Uterus (tissue), 4 donors: ENCODE results near the gene IGFBP3. TPM values are rescaled to one million over a fixed set of nuclear protein-coding genes. Genes with fewer than 3 reads are reported as not detected.

Experiments used
- DNase-seq, 2 donors: peaks; one replicate each; pipeline ENCODE4 v3.0.0-alpha.2; 2019 to 2020
- H3K27ac ChIP-seq, 2 donors: fragments of 200-600 bp; sonication (generic); 1 replicate in 1 of 2; 2 replicates in 1 of 2; pipeline ENCODE4 v1.5.1; 2016 to 2018
- H3K27me3 ChIP-seq, 2 donors: fragments of 200-600 bp; sonication (generic); one replicate each; pipeline ENCODE4 v1.5.1; 2018 to 2019; ENCODE audit warnings: control low read depth in 1 of 2
- H3K36me3 ChIP-seq, 2 donors: fragments of 200-600 bp; sonication (generic); one replicate each; pipeline ENCODE4 v1.5.1; 2019; ENCODE audit warnings: control low read depth in 1 of 2
- H3K4me1 ChIP-seq, 2 donors: fragments of 200-600 bp; sonication (generic); one replicate each; pipeline ENCODE4 v1.5.1; 2018 to 2019; ENCODE audit warnings: control low read depth in 1 of 2
- H3K4me3 ChIP-seq, 2 donors: fragments of 200-600 bp; sonication (generic); 1 replicate in 1 of 2; 2 replicates in 1 of 2; pipeline ENCODE4 v1.5.1; 2018 to 2019; ENCODE audit warnings: mild to moderate bottlenecking in 1 of 2
- H3K9me3 ChIP-seq, 2 donors: fragments of 200-600 bp; sonication (generic); one replicate each; pipeline ENCODE4 v1.5.1; 2019; ENCODE audit warnings: control low read depth in 1 of 2
- POLR2A ChIP-seq, 2 donors: fragments of 450-650 bp; IDR thresholded peaks; one replicate each; pipeline ENCODE4 v1.6.1; 2016; ENCODE audit warnings: antibody characterized with exemption in 2 of 2, mild to moderate bottlenecking in 1 of 2, moderate library complexity in 1 of 2
- intact Hi-C: fragments of 100-400 bp; cut with DNase I; formaldehyde crosslinking; loops from one replicate; pipeline ENCODE4 v1.15.1; 2023; ENCODE audit warnings: low total_unique reads
- total RNA-seq, 4 donors: library from RNA; depleted of rRNA in 3 of 4; stranded (reverse); fragments of >200 nt in 3 of 4; gene quantifications; one replicate each; pipeline versions ENCODE4 v1.1.0 to v1.2.4, GENCODE V29; 2014 to 2023
- TF ChIP-seq, protein P1 (sequence below), 4 experiments: fragments of 200-600 bp in 2 of 4; fragments of 450-650 bp in 2 of 4; sonication (generic) in 2 of 4; IDR thresholded peaks; one replicate each; pipeline ENCODE4 v1.5.1; 2016 to 2019; ENCODE audit warnings: antibody characterized with exemption in 4 of 4, mild to moderate bottlenecking in 2 of 4, moderate library complexity in 1 of 4
- donor health status: DM: yes; HTN: yes; CAD: no.

Gene IGFBP3
- total RNA-seq, 4 donors from 2014 or later, result 202 to 345 (median 319) TPM

DNA sequence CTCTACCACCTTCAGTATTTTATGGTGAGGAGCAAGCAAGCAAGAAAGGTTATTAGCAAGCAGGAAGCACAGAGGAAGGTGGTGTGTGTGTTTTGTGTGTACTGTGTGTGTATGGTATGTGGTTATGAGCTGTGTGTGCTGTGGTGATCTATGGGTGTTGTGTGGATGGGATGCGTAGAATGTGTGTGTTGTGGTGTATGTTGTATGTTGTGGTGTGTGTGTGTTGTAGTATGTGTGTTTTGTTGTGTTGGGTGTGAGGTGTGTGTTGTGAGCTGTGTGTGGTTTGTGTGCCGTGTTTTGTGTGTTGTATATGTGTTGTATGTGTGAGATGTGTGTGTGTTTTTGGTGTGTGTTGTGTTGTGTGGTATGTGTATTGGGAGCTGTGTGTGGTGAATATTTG lies 16.8 kb upstream of the IGFBP3 start:
- no peaks in the 10 kb centered on the region for H3K36me3 ChIP-seq
- no peaks in the 10 kb centered on the region for H3K9me3 ChIP-seq
- H3K4me1 ChIP-seq, result no peaks in the 10 kb centered on the region
- intact Hi-C loops, result no loop called here
- no peak for DNase-seq
- no peak overlapping the region for H3K4me3 ChIP-seq
- no peaks in the 10 kb centered on the region for H3K27me3 ChIP-seq
- H3K27ac ChIP-seq, result no peak overlapping the region
- TF ChIP-seq, protein P1, sequence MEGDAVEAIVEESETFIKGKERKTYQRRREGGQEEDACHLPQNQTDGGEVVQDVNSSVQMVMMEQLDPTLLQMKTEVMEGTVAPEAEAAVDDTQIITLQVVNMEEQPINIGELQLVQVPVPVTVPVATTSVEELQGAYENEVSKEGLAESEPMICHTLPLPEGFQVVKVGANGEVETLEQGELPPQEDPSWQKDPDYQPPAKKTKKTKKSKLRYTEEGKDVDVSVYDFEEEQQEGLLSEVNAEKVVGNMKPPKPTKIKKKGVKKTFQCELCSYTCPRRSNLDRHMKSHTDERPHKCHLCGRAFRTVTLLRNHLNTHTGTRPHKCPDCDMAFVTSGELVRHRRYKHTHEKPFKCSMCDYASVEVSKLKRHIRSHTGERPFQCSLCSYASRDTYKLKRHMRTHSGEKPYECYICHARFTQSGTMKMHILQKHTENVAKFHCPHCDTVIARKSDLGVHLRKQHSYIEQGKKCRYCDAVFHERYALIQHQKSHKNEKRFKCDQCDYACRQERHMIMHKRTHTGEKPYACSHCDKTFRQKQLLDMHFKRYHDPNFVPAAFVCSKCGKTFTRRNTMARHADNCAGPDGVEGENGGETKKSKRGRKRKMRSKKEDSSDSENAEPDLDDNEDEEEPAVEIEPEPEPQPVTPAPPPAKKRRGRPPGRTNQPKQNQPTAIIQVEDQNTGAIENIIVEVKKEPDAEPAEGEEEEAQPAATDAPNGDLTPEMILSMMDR (IDR thresholded peaks at IDR 0.05), result no peak
- TF ChIP-seq POLR2A (IDR thresholded peaks at IDR 0.05), result no peak

DNA sequence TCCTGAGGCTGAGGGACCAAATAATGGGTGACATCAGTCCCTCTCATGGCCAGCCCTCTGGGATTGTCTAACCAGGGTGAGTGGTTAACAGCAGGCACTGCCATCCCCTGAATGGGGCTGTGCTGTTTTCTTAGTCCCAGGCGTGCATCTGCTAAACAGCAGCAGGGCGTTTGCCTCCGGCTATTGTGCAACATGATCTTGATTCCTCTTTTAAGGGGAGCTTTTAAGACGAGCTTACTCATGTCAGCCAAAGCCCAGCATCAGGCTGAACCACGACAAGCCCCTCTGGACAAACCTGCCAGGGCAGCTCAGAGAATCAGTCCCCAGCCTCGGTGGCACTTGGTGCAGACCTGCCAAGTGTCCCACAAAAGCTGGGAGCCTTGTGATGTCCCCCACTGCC lies 16.2 kb upstream of the IGFBP3 start:
- no peaks in the 10 kb centered on the region for H3K36me3 ChIP-seq
- no peak overlapping the region for H3K4me3 ChIP-seq
- H3K27ac ChIP-seq, result no peak overlapping the region
- no peaks in the 10 kb centered on the region for H3K27me3 ChIP-seq
- intact Hi-C loops, result no loop called here
- no peak for TF ChIP-seq POLR2A (IDR thresholded peaks at IDR 0.05)
- TF ChIP-seq, protein P1 (IDR thresholded peaks at IDR 0.05), result no peak
- no peak for DNase-seq
- H3K4me1 ChIP-seq, result no peaks in the 10 kb centered on the region
- H3K9me3 ChIP-seq, result no peaks in the 10 kb centered on the region

DNA sequence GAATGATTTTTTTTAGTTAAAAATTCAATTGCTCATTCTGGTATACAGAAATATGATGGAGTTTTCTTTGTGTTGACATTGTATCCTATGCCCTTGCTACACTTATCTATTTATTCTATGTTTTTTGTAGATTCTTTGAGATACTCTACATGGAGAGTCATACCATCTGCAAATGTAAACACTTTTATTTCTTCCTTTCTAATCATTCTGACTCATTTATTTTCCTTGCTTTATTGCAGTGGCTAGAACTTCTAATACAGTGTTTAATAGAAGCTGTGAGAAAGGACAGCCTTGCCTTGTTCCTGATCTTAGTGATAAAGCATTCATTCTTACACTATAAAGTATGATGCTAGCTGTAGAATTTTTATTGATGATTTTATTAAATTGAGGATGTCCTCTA lies 9.9 kb upstream of the IGFBP3 start:
- no peak overlapping the region for H3K27ac ChIP-seq
- no peaks in the 10 kb centered on the region for H3K4me1 ChIP-seq
- H3K36me3 ChIP-seq, result no peaks in the 10 kb centered on the region
- intact Hi-C loops, result no loop called here
- no peak for DNase-seq
- TF ChIP-seq POLR2A (IDR thresholded peaks at IDR 0.05), result no peak
- TF ChIP-seq, protein P1 (IDR thresholded peaks at IDR 0.05), result no peak
- no peaks in the 10 kb centered on the region for H3K9me3 ChIP-seq
- H3K27me3 ChIP-seq, result no peaks in the 10 kb centered on the region
- H3K4me3 ChIP-seq, result no peak overlapping the region

DNA sequence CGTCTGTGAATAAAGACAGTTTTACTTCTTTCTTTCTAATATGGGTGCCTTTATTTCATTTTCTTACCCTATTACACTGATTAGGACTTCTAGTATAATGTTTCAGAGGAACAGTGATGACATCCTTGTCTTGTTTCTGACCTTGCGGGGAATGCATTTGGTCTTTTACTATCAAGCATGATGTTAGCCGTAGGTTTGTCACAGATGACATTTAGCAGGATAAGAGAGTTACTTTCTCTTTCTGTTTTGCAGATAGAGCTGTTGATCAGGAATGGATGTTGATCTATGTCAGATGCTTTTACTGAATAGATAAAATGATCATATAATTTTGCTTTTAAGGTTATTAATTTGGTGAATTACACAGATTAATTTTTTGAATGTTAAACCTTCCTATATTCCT lies 6.6 kb upstream of the IGFBP3 start:
- Histone ChIP-seq H3K27ac (no peak overlapping the region), H3K27me3 (no peaks in the 10 kb centered on the region), H3K4me3 (no peak overlapping the region), H3K4me1 (no peaks in the 10 kb centered on the region), H3K9me3 (no peaks in the 10 kb centered on the region), H3K36me3 (no peaks in the 10 kb centered on the region)
- intact Hi-C loops, result loop anchor here (10.0 kb wide), 1 partner anchor 1247 kb away; no protein-coding TSS in a partner anchor
- DNase-seq, result no peak
- TF ChIP-seq POLR2A (IDR thresholded peaks at IDR 0.05), result no peak
- TF ChIP-seq, protein P1 (IDR thresholded peaks at IDR 0.05), result no peak

DNA sequence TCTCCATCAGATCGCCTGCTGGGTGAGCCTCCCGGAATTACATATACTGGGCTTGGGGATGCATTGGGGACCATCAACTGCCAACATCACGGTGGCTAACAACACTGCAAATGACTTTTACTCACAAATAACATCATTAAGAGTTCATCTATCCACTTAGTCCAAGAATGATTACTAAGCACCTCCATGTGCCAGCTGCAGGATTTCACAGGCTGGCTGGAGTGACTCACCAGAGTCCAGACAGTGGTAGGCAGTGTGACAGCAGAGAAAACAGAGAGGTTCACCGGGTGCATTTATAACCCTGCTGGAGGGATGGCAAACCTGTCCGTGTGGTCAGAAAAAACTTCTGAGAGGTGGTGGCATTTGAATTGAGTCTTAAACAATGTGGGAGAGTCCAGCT lies 3.2 kb upstream of the IGFBP3 start:
- H3K4me3 ChIP-seq, result no peak overlapping the region
- no peaks in the 10 kb centered on the region for H3K27me3 ChIP-seq
- no peaks in the 10 kb centered on the region for H3K9me3 ChIP-seq
- DNase-seq, result no peak
- peak overlapping the region in 1 of 2 donors; percentile 0 for H3K27ac ChIP-seq
- no peaks in the 10 kb centered on the region for H3K36me3 ChIP-seq
- TF ChIP-seq, protein P1 (IDR thresholded peaks at IDR 0.05), result no peak
- no peak for TF ChIP-seq POLR2A (IDR thresholded peaks at IDR 0.05)
- no peaks in the 10 kb centered on the region for H3K4me1 ChIP-seq
- intact Hi-C loops, result loop anchor here (5.0 to 10.0 kb wide), 2 partner anchors 1163 to 1251 kb away; no protein-coding TSS in a partner anchor
